ENCODE results near the gene RPS6KA2. TPM values are rescaled to one million over a fixed set of nuclear protein-coding genes. Genes with fewer than 3 reads are reported as not detected.

The RPS6KA2 gene
- total RNA-seq, 1 donor from 2014 or later, result 37.5 TPM

GRCh38 chr6:166573511-166574216 is 53.4 kb downstream of the RPS6KA2 start:
- DNase-seq (ENCODE audit: low spot score, unreplicated experiment), result no peak
- Mint-ChIP-seq H3K9me3 (ENCODE audit: low read depth) (peaks cover 10% of the 10 kb centered on the region), H3K27ac (peak overlapping the region; percentile 73), H3K27me3 (no peaks in the 10 kb centered on the region), H3K4me3 (ENCODE audit: low read depth) (no peak overlapping the region), H3K36me3 (ENCODE audit: insufficient read depth) (peaks cover 17% of the 10 kb centered on the region), H3K4me1 (ENCODE audit: low read depth) (peaks cover 13% of the 10 kb centered on the region)
- TF ChIP-seq, protein P1, sequence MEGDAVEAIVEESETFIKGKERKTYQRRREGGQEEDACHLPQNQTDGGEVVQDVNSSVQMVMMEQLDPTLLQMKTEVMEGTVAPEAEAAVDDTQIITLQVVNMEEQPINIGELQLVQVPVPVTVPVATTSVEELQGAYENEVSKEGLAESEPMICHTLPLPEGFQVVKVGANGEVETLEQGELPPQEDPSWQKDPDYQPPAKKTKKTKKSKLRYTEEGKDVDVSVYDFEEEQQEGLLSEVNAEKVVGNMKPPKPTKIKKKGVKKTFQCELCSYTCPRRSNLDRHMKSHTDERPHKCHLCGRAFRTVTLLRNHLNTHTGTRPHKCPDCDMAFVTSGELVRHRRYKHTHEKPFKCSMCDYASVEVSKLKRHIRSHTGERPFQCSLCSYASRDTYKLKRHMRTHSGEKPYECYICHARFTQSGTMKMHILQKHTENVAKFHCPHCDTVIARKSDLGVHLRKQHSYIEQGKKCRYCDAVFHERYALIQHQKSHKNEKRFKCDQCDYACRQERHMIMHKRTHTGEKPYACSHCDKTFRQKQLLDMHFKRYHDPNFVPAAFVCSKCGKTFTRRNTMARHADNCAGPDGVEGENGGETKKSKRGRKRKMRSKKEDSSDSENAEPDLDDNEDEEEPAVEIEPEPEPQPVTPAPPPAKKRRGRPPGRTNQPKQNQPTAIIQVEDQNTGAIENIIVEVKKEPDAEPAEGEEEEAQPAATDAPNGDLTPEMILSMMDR (IDR thresholded peaks at IDR 0.05; ENCODE audit: unreplicated experiment), result no peak

DNA sequence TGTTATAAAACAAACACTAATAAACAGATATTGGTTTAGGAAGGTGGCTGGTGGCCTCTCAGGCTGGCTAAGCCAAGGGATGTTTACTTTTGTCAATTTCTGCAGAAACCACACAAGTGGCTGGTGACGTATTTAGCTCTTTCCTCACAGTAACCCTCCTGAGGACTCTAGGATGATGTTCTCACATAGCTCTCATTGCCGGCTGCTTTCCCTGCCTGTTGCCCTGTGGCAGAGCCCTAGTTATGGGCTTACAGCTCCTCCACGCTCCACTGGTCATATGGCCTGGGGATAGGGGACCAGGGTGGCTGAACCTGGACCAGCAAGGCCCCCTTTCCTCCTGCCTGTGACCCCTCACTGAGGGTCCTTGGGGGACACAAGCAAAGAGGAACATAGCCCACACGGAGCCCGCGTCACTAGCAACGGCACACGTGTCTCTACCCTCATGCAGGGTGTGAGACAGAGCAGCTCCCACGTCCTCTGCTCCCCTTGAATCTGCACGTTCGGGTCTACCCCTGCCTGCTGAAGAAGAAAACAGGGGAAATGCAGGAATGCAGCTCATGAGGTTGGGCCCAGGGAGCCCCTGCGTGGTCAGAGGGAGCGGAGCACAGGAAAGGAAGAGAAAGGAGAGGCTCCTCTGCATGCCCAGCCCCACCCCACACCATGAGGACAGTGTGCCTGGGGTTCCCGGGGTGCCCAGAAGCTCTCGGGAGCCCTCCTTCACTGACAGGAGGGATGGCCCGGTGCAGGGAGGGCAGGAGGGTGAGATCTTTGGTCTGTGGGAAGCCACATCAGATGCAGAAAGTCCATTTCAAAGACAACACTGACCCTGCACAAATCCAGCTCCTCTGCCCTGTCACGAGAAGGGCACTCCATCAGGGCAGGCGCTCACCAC is 54.4 kb downstream of the RPS6KA2 start:
- no peaks in the 10 kb centered on the region for H3K27me3 Mint-ChIP-seq
- H3K4me3 Mint-ChIP-seq (ENCODE audit: low read depth), result no peak overlapping the region
- no peak for DNase-seq (ENCODE audit: low spot score, unreplicated experiment)
- peaks cover 13% of the 10 kb centered on the region for H3K36me3 Mint-ChIP-seq (ENCODE audit: insufficient read depth)
- H3K27ac Mint-ChIP-seq, result no peak overlapping the region
- peaks cover 9% of the 10 kb centered on the region for H3K9me3 Mint-ChIP-seq (ENCODE audit: low read depth)
- peaks cover 13% of the 10 kb centered on the region for H3K4me1 Mint-ChIP-seq (ENCODE audit: low read depth)
- TF ChIP-seq, protein P1 (IDR thresholded peaks at IDR 0.05; ENCODE audit: unreplicated experiment), result no peak

GRCh38 chr6:166570929-166571713 is 55.9 kb downstream of the RPS6KA2 start:
- no peak for DNase-seq (ENCODE audit: low spot score, unreplicated experiment)
- no peaks in the 10 kb centered on the region for H3K27me3 Mint-ChIP-seq
- TF ChIP-seq, protein P1 (IDR thresholded peaks at IDR 0.05; ENCODE audit: unreplicated experiment), result no peak
- H3K9me3 Mint-ChIP-seq (ENCODE audit: low read depth), result peaks cover 2% of the 10 kb centered on the region
- H3K4me3 Mint-ChIP-seq (ENCODE audit: low read depth), result no peak overlapping the region
- H3K27ac Mint-ChIP-seq, result no peak overlapping the region
- peaks cover 13% of the 10 kb centered on the region for H3K4me1 Mint-ChIP-seq (ENCODE audit: low read depth)
- peaks cover 6% of the 10 kb centered on the region for H3K36me3 Mint-ChIP-seq (ENCODE audit: insufficient read depth)

DNA sequence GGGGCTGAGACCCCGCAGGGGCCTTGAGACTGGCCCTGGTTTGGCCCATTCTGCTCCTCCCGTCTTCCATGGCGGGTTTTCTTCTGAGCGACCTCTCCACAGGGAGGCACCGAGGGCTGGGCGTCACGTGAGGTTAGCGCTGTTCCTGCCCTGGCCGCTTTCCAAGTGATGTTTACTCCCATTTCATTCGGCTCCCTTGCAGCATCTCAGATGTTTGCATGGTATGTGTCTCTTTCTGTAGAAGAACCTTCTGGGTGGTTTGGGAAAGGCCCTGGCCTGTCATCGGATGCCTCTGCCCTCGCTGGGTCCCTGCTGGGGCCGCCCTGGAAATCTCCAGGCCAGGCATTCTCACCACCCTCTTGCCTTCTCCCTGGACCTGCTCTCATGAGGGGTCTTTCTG is 57.8 kb downstream of the RPS6KA2 start:
- TF ChIP-seq, protein P1 (IDR thresholded peaks at IDR 0.05; ENCODE audit: unreplicated experiment), result no peak
- DNase-seq (ENCODE audit: low spot score, unreplicated experiment), result no peak
- Mint-ChIP-seq H3K27me3 (no peaks in the 10 kb centered on the region), H3K4me1 (ENCODE audit: low read depth) (peaks cover 13% of the 10 kb centered on the region), H3K36me3 (ENCODE audit: insufficient read depth) (peaks cover 3% of the 10 kb centered on the region), H3K9me3 (ENCODE audit: low read depth) (no peaks in the 10 kb centered on the region), H3K27ac (no peak overlapping the region), H3K4me3 (ENCODE audit: low read depth) (no peak overlapping the region)

GRCh38 chr6:166567813-166568212 is 59.2 kb downstream of the RPS6KA2 start:
- Mint-ChIP-seq H3K4me1 (ENCODE audit: low read depth) (peaks cover 12% of the 10 kb centered on the region), H3K4me3 (ENCODE audit: low read depth) (no peak overlapping the region), H3K27ac (no peak overlapping the region), H3K36me3 (ENCODE audit: insufficient read depth) (peaks cover 3% of the 10 kb centered on the region), H3K27me3 (no peaks in the 10 kb centered on the region), H3K9me3 (ENCODE audit: low read depth) (no peaks in the 10 kb centered on the region)
- TF ChIP-seq, protein P1 (IDR thresholded peaks at IDR 0.05; ENCODE audit: unreplicated experiment), result no peak
- DNase-seq (ENCODE audit: low spot score, unreplicated experiment), result no peak
